Gastroesophageal sphincter (tissue), 4 donors: ENCODE measurements around the gene GATAD2A. TPM values are rescaled to one million over a fixed set of nuclear protein-coding genes. Genes with fewer than 3 reads are reported as not detected.

Experiments used
- ATAC-seq: fragments of 150-250 bp; one replicate; pipeline ENCODE4 v1.9.1; 2016; ENCODE audit warnings: mild to moderate bottlenecking, moderate library complexity
- H3K27ac ChIP-seq, 4 donors: fragments of 200-600 bp; sonication (generic) in 3 of 4; 1 replicate in 3 of 4; 2 replicates in 1 of 4; pipeline ENCODE4 v1.5.1; 2016 to 2019
- H3K27me3 ChIP-seq: fragments of 200-600 bp; sonication (generic); one replicate; pipeline ENCODE4 v1.5.1; 2019
- H3K36me3 ChIP-seq, 2 donors: fragments of 200-600 bp; sonication (generic); one replicate each; pipeline ENCODE4 v1.5.1; 2019; ENCODE audit warnings: control low read depth in 1 of 2
- H3K4me1 ChIP-seq, 3 donors: fragments of 200-600 bp; sonication (generic); 1 replicate in 2 of 3; 2 replicates in 1 of 3; pipeline ENCODE4 v1.5.1; 2016 to 2019; ENCODE audit warnings: control low read depth in 2 of 3
- H3K4me3 ChIP-seq, 2 donors: fragments of 200-600 bp; sonication (generic); one replicate each; pipeline ENCODE4 v1.5.1; 2019; ENCODE audit warnings: mild to moderate bottlenecking in 1 of 2, moderate library complexity in 1 of 2
- H3K9me3 ChIP-seq, 3 donors: fragments of 200-600 bp; sonication (generic); one replicate each; pipeline ENCODE4 v1.5.1; 2017 to 2019; ENCODE audit warnings: control low read depth in 2 of 3
- EP300 ChIP-seq: sonication (generic); formaldehyde crosslinking; IDR thresholded peaks from one replicate; pipeline ENCODE4 v1.6.1; 2017; ENCODE audit warnings: antibody characterized with exemption, mild to moderate bottlenecking
- POLR2A ChIP-seq, 2 donors: fragments of 450-650 bp; IDR thresholded peaks; one replicate each; pipeline ENCODE4 v1.6.1; 2017; ENCODE audit warnings: antibody characterized with exemption in 2 of 2, mild to moderate bottlenecking in 2 of 2, moderate library complexity in 1 of 2
- POLR2AphosphoS5 ChIP-seq: sonication (generic); formaldehyde crosslinking; IDR thresholded peaks from one replicate; pipeline ENCODE4 v1.6.1; 2017; ENCODE audit warnings: antibody characterized with exemption
- WGBS, 2 donors: methylation state at CpG; one replicate each; pipeline ENCODE4 v1.1.5; 2018; ENCODE audit warnings: low coverage in 1 of 2; 5-methylcytosine and 5-hydroxymethylcytosine counted together
- total RNA-seq, 4 donors: library from RNA; depleted of rRNA; stranded (reverse); fragments of >200 nt; gene quantifications; one replicate each; pipeline ENCODE4 v1.1.0, GENCODE V29; 2016
- TF ChIP-seq, protein P1 (sequence below), 4 experiments: fragments of 200-600 bp in 2 of 4; fragments of 450-650 bp in 2 of 4; sonication (generic) in 1 of 4; IDR thresholded peaks; one replicate each; pipeline ENCODE4 v1.5.1; 2017 to 2019; ENCODE audit warnings: antibody characterized with exemption in 4 of 4, mild to moderate bottlenecking in 2 of 4, moderate library complexity in 2 of 4

The GATAD2A gene
- total RNA-seq, 4 donors from 2014 or later, result 30.9 to 69.0 (median 36.6) TPM

GRCh38 chr19:19487950-19488874 lies 82.7 kb downstream of the GATAD2A start:
- WGBS, 2 donors, result 38 to 51% methylated on average over 9 to 17 of the region's 20 CpGs
- H3K27ac ChIP-seq, result peak overlapping the region in 3 of 4 donors; percentile 72 to 75 (median 73)

DNA sequence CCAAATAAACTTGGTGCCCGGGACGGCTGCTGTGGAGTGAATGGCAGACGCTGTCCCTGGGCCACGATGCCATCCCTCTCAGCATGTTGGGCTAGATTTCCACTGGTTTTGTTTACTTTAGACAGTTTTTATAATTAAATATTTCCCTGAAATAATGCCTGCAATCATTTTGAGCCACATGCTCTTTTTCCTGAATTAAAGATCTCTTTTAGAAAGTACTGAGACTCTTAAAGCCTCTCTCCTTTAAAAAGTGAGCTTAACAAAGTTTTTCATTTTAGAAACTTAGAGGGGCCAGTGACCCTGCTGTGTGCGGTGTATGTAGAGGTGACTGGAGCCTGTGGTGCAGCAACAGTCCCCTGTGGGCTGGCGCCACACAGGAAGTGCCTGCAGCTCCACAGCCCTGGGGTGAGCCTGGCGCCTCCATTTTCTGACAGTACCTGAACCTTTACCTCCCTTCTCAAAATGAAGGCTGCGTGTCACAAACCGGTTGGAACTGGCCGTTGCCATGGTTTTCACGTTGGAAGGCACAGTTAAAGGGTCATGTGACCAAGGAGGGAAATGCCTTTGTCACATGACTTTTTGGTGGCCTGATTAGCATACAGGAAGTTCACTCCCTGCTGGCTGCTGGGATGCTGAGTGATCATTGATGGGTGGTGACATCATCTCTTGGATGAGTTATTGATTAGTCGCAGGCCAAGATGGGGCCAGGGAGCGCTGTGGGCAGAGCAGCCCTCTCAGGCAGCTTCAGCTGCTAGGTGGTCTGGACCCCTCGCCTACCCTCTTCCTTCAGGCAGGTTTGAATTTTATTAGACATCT lies 83.6 kb downstream of the GATAD2A start:
- H3K27ac ChIP-seq, result peak overlapping the region; percentile 4 to 75 (median 72)
- 30 to 37% methylated on average over 6 to 9 of the region's 14 CpGs for WGBS, 2 donors
- peak; percentile 70 for ATAC-seq
- TF ChIP-seq POLR2AphosphoS5 (no peak), POLR2A (IDR thresholded peaks at IDR 0.05) (no peak), EP300 (no peak)
- TF ChIP-seq, protein P1, sequence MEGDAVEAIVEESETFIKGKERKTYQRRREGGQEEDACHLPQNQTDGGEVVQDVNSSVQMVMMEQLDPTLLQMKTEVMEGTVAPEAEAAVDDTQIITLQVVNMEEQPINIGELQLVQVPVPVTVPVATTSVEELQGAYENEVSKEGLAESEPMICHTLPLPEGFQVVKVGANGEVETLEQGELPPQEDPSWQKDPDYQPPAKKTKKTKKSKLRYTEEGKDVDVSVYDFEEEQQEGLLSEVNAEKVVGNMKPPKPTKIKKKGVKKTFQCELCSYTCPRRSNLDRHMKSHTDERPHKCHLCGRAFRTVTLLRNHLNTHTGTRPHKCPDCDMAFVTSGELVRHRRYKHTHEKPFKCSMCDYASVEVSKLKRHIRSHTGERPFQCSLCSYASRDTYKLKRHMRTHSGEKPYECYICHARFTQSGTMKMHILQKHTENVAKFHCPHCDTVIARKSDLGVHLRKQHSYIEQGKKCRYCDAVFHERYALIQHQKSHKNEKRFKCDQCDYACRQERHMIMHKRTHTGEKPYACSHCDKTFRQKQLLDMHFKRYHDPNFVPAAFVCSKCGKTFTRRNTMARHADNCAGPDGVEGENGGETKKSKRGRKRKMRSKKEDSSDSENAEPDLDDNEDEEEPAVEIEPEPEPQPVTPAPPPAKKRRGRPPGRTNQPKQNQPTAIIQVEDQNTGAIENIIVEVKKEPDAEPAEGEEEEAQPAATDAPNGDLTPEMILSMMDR (IDR thresholded peaks at IDR 0.05), result no peak
- H3K4me3 ChIP-seq, result peak overlapping the region in 1 of 2 donors; percentile 28
- H3K36me3 ChIP-seq, result peaks cover 0 to 20% of the 10 kb centered on the region in 2 donors
- H3K27me3 ChIP-seq, result no peaks in the 10 kb centered on the region
- H3K4me1 ChIP-seq, result peaks cover 0 to 54% (median 22%) of the 10 kb centered on the region in 3 donors
- no peaks in the 10 kb centered on the region for H3K9me3 ChIP-seq

More at GRCh38 chr19:19487950-19488874, 82.7 kb downstream of the GATAD2A start:
- peaks cover 0 to 14% of the 10 kb centered on the region in 2 donors for H3K36me3 ChIP-seq
- no peak for ATAC-seq
- no peak for TF ChIP-seq EP300
- no peak for TF ChIP-seq POLR2AphosphoS5
- TF ChIP-seq POLR2A (IDR thresholded peaks at IDR 0.05), result no peak
- TF ChIP-seq, protein P1 (IDR thresholded peaks at IDR 0.05), result no peak
- H3K9me3 ChIP-seq, result no peaks in the 10 kb centered on the region
- H3K4me1 ChIP-seq, result peaks cover 0 to 54% (median 22%) of the 10 kb centered on the region in 3 donors
- H3K4me3 ChIP-seq, result no peak overlapping the region
- H3K27me3 ChIP-seq, result no peaks in the 10 kb centered on the region

DNA sequence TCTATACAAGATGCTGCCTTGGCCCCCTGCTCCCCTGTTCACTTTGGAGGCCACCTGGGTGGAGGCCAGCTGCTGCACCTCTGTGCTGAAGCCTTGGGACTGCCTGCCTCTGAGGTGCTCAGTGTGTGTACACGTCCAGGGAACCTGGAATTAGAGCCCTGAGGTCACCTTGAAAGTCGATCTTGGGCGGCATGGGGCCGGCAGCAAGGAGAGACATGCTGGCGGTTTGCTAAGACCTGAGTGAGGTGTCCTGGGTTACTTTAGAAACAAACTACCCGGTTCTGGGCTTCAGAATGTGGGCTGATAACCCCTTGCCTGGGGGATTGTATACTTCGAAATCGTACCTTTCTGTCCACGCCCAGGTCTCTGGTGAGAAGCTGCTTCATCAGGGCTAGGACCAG lies 84.3 kb downstream of the GATAD2A start:
- 74 to 80% methylated on average over 1 to 4 of the region's 9 CpGs for WGBS, 2 donors
- peaks cover 0 to 52% (median 22%) of the 10 kb centered on the region in 3 donors for H3K4me1 ChIP-seq
- no peak overlapping the region for H3K4me3 ChIP-seq
- no peak for TF ChIP-seq POLR2AphosphoS5
- no peak for TF ChIP-seq POLR2A (IDR thresholded peaks at IDR 0.05)
- TF ChIP-seq, protein P1 (IDR thresholded peaks at IDR 0.05), result no peak
- no peak for TF ChIP-seq EP300
- H3K27me3 ChIP-seq, result no peaks in the 10 kb centered on the region
- H3K9me3 ChIP-seq, result no peaks in the 10 kb centered on the region
- H3K27ac ChIP-seq, result peak overlapping the region; percentile 4 to 75 (median 72)
- no peak for ATAC-seq
- peaks cover 0 to 27% of the 10 kb centered on the region in 2 donors for H3K36me3 ChIP-seq

DNA sequence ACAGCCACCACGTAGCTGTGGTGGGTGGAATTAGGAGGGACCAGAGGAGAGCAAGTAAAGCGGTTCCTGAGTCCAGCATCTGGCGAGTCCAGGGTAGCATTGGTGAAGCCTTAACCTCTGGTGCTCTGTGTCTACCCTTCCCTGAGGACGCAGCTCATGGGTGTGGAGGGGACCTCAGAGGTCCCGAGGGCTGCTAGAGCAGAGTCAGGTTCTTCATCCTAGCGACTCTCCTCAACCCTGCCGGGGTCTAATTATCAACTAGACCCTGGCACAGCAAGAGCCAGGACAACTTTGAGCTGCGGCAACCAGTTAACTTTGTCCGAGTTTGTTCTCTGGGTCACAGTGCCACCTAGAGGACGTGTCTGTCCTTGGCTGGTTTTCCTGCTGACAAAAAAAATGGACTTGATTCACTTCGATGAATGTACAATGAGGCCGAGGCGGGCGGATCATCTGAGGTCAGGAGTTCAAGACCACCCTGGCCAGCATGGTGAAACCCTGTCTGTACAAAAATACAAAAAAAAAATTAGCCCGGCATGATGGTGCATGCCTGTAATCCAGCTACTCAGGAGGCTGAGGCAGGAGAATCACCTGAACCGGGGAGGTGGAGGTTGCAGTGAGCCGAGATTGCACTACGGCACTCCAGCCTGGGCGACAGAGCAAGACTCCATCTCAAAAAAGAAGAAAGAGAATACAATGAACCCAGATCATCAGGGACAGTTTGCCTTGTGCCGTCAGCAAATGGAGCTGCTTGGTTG lies 84.9 kb downstream of the GATAD2A start:
- ATAC-seq, result peak; percentile 55
- WGBS, 2 donors, result 30 to 44% methylated on average over 10 to 16 of the region's 20 CpGs
- no peaks in the 10 kb centered on the region for H3K27me3 ChIP-seq
- TF ChIP-seq EP300, result no peak
- no peak for TF ChIP-seq POLR2A (IDR thresholded peaks at IDR 0.05)
- TF ChIP-seq POLR2AphosphoS5, result peak; percentile 47
- TF ChIP-seq, protein P1 (IDR thresholded peaks at IDR 0.05), result peak in 3 of 4 experiments; percentile 85 to 90 (median 89)
- H3K27ac ChIP-seq, result peak overlapping the region in 3 of 4 donors; percentile 72 to 75 (median 73)
- H3K4me3 ChIP-seq, result no peak overlapping the region
- peaks cover 0 to 46% (median 22%) of the 10 kb centered on the region in 3 donors for H3K4me1 ChIP-seq
- H3K36me3 ChIP-seq, result peaks cover 0 to 33% of the 10 kb centered on the region in 2 donors
- H3K9me3 ChIP-seq, result no peaks in the 10 kb centered on the region
